Muscle of leg (tissue), 11 donors: ENCODE data around the gene CYP2W1. TPM values are rescaled to one million over a fixed set of nuclear protein-coding genes. Genes with fewer than 3 reads are reported as not detected.
"Not testable (repeated sequence)": the region's sequence is repeated elsewhere in the genome, so short reads cannot be mapped to it uniquely, and the experiment has no call there.

ENCODE experiments used
- DNase-seq: peaks from one replicate; pipeline ENCODE4 v3.0.0; 2013
- H3K27ac ChIP-seq: one replicate; pipeline ENCODE4 v1.5.1; 2013; ENCODE audit warnings: mild to moderate bottlenecking, low read length, control low read depth
- H3K27me3 ChIP-seq: one replicate; pipeline ENCODE4 v1.6.1; 2013; ENCODE audit warnings: low read length; ENCODE audit not compliant: control insufficient read depth, insufficient read depth
- H3K36me3 ChIP-seq: one replicate; pipeline ENCODE4 v1.6.1; 2013; ENCODE audit warnings: low read length; ENCODE audit not compliant: control insufficient read depth, insufficient read depth
- H3K4me1 ChIP-seq: one replicate; pipeline ENCODE4 v1.6.1; 2013; ENCODE audit warnings: low read length; ENCODE audit not compliant: control insufficient read depth, insufficient read depth
- H3K4me3 ChIP-seq: one replicate; pipeline ENCODE4 v1.5.1; 2013; ENCODE audit warnings: low read length, control low read depth
- H3K9me3 ChIP-seq: replicated peaks from 2 replicates; pipeline ENCODE4 v1.6.1; 2013; ENCODE audit warnings: low read depth, low read length; ENCODE audit not compliant: control insufficient read depth
- WGBS: methylation state at CpG from one replicate; pipeline ENCODE4 v1.1.5; 2013; ENCODE audit warnings: missing lambda C conversion rate; ENCODE audit not compliant: insufficient coverage; 5-methylcytosine and 5-hydroxymethylcytosine counted together
- polyA plus RNA-seq, 8 donors: library from polyadenylated mRNA; unstranded; fragments of 120-200 nt; gene quantifications; one replicate each; pipeline versions ENCODE4 v1.2.1 to v1.2.3, GENCODE V29; 2013; ENCODE audit warnings: inconsistent platforms in 1 of 8, low replicate concordance in 1 of 8; ENCODE audit not compliant: insufficient read length in 8 of 8, insufficient read depth in 1 of 8
- total RNA-seq: library from RNA; stranded (reverse); fragments of 120-200 nt; gene quantifications from one replicate; pipeline ENCODE4 v1.2.4, GENCODE V29; 2013

Gene CYP2W1
- total and polyA plus RNA-seq, 9 donors: 0.62 to 26.3 (median 0.84) TPM

GRCh38 chr7:940599-941408 is 42.2 kb upstream of the CYP2W1 start:
- Histone ChIP-seq H3K9me3 (peaks cover 5% of the 10 kb centered on the region), H3K4me3 (no peak overlapping the region), H3K4me1 (no peaks in the 10 kb centered on the region), H3K36me3 (no peaks in the 10 kb centered on the region), H3K27me3 (no peaks in the 10 kb centered on the region), H3K27ac (no peak overlapping the region)
- no peak for DNase-seq
- WGBS: no CpG with 5 or more reads among the region's 2 CpGs

- WGBS: 100% methylated on average over 1 of the region's 4 CpGs
- not testable (repeated sequence) for H3K9me3 ChIP-seq, H3K4me1 ChIP-seq, H3K27ac ChIP-seq, H3K4me3 ChIP-seq, H3K27me3 ChIP-seq, DNase-seq, H3K36me3 ChIP-seq
Measured at GRCh38 chr7:943793-944192, 39.2 kb upstream of the CYP2W1 start.

GRCh38 chr7:944744-945143 is 38.2 kb upstream of the CYP2W1 start:
- 87% methylated on average over 4 of the region's 5 CpGs for WGBS
- H3K36me3 ChIP-seq: no peaks in the 10 kb centered on the region
- no peaks in the 10 kb centered on the region for H3K4me1 ChIP-seq
- H3K4me3 ChIP-seq: no peak overlapping the region
- no peaks in the 10 kb centered on the region for H3K27me3 ChIP-seq
- no peak overlapping the region for H3K27ac ChIP-seq
- no peak for DNase-seq
- H3K9me3 ChIP-seq: peaks cover 5% of the 10 kb centered on the region

- H3K36me3 ChIP-seq: no peaks in the 10 kb centered on the region
- H3K9me3 ChIP-seq: peaks cover 5% of the 10 kb centered on the region
- H3K4me1 ChIP-seq: no peaks in the 10 kb centered on the region
- H3K27me3 ChIP-seq: no peaks in the 10 kb centered on the region
- no peak overlapping the region for H3K27ac ChIP-seq
- DNase-seq: no peak
- H3K4me3 ChIP-seq: no peak overlapping the region
- 74% methylated on average over 12 of the region's 13 CpGs for WGBS
Measured at GRCh38 chr7:945147-945555, 37.8 kb upstream of the CYP2W1 start.

- H3K27ac ChIP-seq: no peak overlapping the region
- no peak overlapping the region for H3K4me3 ChIP-seq
- no peaks in the 10 kb centered on the region for H3K27me3 ChIP-seq
- no peaks in the 10 kb centered on the region for H3K9me3 ChIP-seq
- WGBS: 65% methylated on average over 21 of the region's 30 CpGs
- no peaks in the 10 kb centered on the region for H3K36me3 ChIP-seq
- DNase-seq: no peak
- no peaks in the 10 kb centered on the region for H3K4me1 ChIP-seq
Measured at GRCh38 chr7:945556-946255, 37.3 kb upstream of the CYP2W1 start.

- no peaks in the 10 kb centered on the region for H3K36me3 ChIP-seq
- no peak overlapping the region for H3K27ac ChIP-seq
- no peaks in the 10 kb centered on the region for H3K27me3 ChIP-seq
- 63% methylated on average over 25 of the region's 29 CpGs for WGBS
- no peak overlapping the region for H3K4me3 ChIP-seq
- no peak for DNase-seq
- H3K9me3 ChIP-seq: no peaks in the 10 kb centered on the region
- H3K4me1 ChIP-seq: no peaks in the 10 kb centered on the region
Measured at GRCh38 chr7:946256-946996, 36.6 kb upstream of the CYP2W1 start.

GRCh38 chr7:947391-948210 is 35.4 kb upstream of the CYP2W1 start:
- no peaks in the 10 kb centered on the region for H3K36me3 ChIP-seq
- H3K27ac ChIP-seq: no peak overlapping the region
- no peak for DNase-seq
- no peaks in the 10 kb centered on the region for H3K4me1 ChIP-seq
- peaks cover 4% of the 10 kb centered on the region for H3K27me3 ChIP-seq
- 83% methylated on average over 34 of the region's 37 CpGs for WGBS
- no peak overlapping the region for H3K4me3 ChIP-seq
- no peaks in the 10 kb centered on the region for H3K9me3 ChIP-seq

- no peak for DNase-seq
- H3K27me3 ChIP-seq: peaks cover 17% of the 10 kb centered on the region
- no peaks in the 10 kb centered on the region for H3K9me3 ChIP-seq
- no peak overlapping the region for H3K4me3 ChIP-seq
- H3K4me1 ChIP-seq: peaks cover 10% of the 10 kb centered on the region
- H3K36me3 ChIP-seq: no peaks in the 10 kb centered on the region
- H3K27ac ChIP-seq: no peak overlapping the region
- WGBS: 82% methylated on average over 27 of the region's 28 CpGs
Measured at GRCh38 chr7:949021-949934, 33.7 kb upstream of the CYP2W1 start.

- no peak for DNase-seq
- 81% methylated on average over 17 of the region's 21 CpGs for WGBS
- Histone ChIP-seq H3K9me3 (no peaks in the 10 kb centered on the region), H3K27me3 (peaks cover 33% of the 10 kb centered on the region), H3K4me3 (no peak overlapping the region), H3K27ac (no peak overlapping the region), H3K4me1 (peaks cover 14% of the 10 kb centered on the region), H3K36me3 (no peaks in the 10 kb centered on the region)
Measured at GRCh38 chr7:951881-952547, 31.0 kb upstream of the CYP2W1 start.
